Measurements from ENCODE around the gene ADAMTSL3.

Gene ADAMTSL3

DNA sequence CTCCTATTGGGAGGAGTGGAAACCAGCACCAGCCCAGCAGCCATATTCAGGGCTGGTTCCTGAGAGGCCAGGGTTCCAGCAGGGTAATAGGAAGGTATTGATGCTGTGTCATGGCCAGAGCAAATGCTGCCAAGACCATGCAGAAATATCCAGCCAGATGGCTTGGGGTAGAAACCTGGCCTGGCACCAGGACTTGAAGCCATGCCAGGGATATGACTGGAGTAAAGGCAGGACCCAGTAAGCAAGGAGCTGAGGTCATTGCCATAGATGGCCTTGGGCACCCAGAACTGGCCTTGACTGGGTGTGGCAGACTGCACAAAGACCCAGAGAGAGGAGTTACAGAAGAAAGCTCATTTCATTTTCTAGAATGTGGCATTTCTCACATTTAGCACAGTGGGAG, 324.1 kb downstream of the ADAMTSL3 start:
- no peak for DNase-seq (ENCODE audit: low spot score)

DNA sequence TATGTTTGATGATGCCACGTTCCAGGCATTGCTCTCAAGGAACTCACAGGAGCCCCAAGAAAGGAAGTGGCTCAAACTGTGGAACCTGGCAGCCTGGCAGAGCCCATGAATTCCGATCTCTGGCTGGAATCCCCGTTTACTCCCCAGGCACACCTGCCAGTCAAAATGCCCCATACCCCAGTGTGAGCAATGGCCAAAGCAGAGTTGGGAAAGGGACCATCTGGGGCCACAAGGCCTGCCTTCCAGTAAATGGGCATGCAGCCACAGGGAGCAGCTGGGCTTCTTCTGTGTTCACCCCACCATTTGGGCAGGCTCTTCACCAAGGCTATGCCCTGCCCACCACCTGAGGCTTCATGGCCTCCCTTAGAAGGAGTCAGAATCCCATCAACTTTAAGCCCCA, 324.7 kb downstream of the ADAMTSL3 start:
- no peak for DNase-seq (ENCODE audit: low spot score)

- no peak for DNase-seq (ENCODE audit: low spot score)
Measured at GRCh38 chr15:83980637-83981036, 326.7 kb downstream of the ADAMTSL3 start.

DNA sequence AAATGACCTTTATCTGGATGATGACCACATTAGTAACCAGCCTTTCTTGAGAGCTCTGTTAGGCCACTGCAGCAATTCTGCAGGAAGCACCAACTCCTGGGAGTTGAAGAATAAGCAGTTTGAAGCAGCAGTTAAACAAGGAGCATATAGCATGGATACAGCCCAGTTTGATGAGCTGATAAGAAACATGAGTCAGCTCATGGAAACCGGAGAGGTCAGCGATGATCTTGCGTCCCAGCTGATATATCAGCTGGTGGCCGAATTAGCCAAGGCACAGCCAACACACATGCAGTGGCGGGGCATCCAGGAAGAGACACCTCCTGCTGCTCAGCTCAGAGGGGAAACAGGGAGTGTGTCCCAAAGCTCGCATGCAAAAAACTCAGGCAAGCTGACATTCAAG, 328.8 kb downstream of the ADAMTSL3 start:
- DNase-seq (ENCODE audit: low spot score): no peak

DNA sequence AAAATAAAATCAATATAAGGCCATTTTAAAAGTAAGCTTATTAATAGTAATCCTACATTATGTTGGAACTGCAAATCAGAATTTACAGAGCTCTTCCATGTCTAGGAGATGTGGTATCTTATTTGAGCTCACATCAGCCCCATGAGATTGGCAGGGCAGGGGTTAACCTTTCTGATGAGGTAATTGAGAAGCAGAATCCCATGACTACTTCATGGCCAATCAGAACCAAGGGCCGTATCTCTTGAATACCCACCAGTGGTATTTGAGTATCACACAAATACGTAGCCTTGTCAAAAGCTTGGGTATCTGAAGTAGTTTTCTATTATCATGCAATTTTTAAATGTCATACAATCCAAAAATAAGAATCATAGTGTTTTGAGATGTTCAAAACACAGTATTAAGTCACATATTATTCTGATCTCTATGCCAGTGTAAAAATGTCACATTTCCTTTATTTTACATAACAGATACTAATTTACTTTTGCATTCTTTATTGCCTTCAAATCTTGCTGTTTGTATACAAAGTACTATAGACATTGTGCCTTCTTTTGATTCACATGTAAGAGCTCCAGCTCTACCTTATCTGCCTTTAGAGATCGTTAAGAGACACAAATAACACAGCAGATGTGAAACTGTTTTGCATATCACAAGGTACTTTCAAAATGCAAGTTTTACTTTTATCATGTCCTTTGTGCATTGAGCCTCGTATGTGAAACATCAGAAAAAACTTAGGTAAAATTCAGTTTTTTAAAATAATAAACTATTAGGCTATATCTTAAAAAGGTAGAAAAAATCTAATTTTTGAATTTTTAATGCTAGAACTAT, 329.9 kb downstream of the ADAMTSL3 start:
- DNase-seq (ENCODE audit: low spot score): no peak

DNA sequence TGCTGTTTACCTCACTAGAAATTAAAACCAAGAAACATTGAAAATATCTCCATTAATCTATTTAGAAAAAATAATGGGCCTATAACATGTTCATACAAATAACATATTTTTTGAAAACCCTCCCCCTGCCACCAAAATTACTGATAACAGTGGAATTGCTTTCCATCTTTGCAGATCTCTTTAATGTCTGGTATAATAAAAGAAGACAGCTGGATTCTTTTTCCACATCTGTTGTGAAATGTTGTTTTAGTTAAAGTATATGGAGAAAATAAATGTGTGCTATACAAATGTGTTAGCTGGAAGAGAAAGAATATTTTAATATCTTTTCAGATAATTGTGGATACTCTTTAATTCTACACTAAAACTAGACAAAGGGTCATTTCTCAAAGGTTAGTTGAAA, 330.7 kb downstream of the ADAMTSL3 start:
- no peak for DNase-seq (ENCODE audit: low spot score)

DNA sequence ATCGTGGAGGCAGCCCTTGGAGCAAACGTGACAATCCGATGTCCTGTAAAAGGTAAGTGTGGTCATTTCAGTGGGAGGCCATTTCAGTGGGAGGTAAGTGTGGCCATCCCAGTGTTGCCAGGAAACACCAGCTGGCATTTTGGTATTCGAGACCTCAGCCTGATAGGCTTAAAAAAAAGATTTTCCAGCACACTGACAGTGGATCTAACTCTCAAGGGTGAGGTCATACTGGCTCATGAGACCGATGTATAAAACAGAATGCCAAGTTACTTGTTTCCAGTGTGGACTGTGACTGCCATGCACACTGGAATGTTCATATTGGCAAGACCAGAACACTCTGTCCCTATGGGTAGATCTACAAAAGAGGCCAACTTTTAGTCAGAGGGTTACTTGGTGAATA, 337.2 kb downstream of the ADAMTSL3 start:
- no peak for DNase-seq (ENCODE audit: low spot score)

DNA sequence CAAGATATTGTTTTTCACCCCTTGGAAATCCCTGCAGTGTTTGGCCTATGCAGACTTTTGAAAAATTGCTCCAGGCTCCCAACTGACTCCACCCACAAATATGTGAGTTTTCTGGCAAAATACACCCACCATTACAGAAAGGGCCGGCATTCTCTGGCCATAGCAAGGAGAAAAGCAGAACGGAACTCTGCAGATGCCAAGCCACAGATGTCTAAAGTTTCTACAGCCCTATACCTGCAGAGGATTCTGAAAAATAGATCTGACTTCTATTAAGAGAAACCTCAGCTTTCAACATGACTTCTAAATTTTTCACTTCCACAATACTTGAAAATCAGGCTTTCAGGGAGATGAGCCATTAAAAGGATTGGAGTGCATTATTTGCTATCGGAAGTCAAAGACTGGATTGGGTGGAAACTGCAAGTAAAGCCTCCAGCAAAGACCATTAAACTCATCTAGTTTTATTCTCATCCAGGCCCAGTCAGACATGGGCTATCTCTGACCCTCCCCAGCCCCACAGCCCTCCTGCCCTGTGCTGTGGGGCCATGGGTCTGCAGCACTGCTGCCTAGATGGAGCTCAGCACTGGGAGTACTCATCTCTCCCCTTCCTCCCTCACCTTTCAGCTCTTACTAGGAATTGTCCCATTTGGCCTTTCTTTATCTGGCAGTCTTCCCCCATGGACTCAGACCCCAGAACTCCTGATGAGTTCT, 338.6 kb downstream of the ADAMTSL3 start:
- DNase-seq (ENCODE audit: low spot score): no peak

GRCh38 chr15:83993591-83993990, 339.7 kb downstream of the ADAMTSL3 start:
- DNase-seq (ENCODE audit: low spot score): no peak

- DNase-seq (ENCODE audit: low spot score): no peak
Measured at GRCh38 chr15:83998486-83998885, 344.6 kb downstream of the ADAMTSL3 start.

DNA sequence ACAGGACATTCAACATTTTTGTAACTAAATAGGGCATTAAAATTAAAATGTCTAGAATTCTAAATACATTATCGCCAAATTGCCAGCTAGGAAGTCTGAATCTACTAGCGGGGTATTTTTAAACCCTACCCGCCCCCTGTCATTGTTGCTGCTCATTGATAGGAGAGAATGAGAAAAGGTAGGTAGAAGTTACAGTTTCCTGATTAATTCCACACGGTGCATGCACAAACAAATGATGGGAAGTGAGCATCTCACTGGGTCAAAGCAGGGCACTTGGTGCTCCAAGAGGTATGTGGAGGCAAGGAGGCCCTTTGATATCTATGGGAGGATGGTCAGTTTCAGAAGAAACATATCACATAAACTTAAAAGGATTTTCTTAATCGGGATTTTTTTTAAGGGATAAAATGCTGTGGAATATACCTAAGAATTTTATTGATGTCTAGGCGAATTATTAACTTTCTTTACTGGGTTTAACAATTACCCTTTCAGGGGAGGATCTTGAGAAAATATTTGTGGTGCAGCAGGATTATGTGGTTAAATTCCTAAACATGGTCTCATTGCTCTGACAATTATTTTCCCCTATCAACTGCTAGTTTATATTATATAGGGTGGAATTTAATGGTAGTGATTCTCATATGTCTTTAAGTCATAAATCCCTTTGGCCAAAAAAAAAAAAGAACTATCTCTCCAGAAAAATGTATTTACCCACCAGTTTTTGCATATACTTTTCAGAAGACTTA, 345.6 kb downstream of the ADAMTSL3 start:
- DNase-seq (ENCODE audit: low spot score): peak; percentile 43

DNA sequence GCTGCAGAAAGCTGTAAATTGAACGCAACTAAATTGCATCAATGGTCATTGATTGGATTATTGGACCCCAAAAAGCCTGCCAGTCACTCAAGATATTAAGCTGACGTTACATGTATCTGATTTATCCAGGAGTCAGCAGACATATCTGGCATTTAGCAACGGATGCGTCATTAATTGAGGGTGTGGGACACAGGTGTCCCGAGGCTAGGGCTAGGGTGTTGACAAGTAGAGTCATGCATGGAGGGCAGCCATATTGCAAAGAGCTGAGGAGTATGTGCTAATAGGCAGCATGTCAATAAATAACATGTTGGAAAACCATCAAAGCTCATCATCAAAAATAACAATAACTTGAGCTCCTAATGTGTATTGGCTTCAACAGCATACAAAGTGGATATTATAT, 347.1 kb downstream of the ADAMTSL3 start:
- DNase-seq (ENCODE audit: low spot score): no peak

- no peak for DNase-seq (ENCODE audit: low spot score)
Measured at GRCh38 chr15:84001655-84002054, 347.7 kb downstream of the ADAMTSL3 start.

GRCh38 chr15:84003791-84004503, 350.0 kb downstream of the ADAMTSL3 start:
- DNase-seq (ENCODE audit: low spot score): no peak

- no peak for DNase-seq (ENCODE audit: low spot score)
Measured at GRCh38 chr15:84006421-84006820, 352.5 kb downstream of the ADAMTSL3 start.

GRCh38 chr15:84009616-84010015, 355.7 kb downstream of the ADAMTSL3 start:
- DNase-seq (ENCODE audit: low spot score): no peak

GRCh38 chr15:84010246-84010645, 356.3 kb downstream of the ADAMTSL3 start:
- DNase-seq (ENCODE audit: low spot score): no peak

DNA sequence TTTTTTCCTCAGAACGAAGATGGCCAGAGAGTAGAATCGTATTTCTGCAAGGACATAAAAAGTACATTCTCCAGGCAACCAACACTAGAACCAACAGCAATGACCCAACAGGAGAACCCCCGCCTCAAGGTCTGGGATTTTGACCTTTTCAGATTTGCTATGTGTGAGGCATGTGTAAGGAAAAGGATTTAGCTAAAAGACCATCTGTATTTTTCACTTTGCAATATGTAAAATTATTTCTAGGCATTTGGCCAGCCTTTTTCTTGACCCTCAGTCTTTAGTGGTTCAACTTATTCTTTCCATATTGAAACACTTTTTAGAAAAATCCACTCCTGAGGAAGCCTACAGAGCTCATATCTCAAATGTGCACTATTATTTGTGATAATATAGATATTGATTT, 362.4 kb downstream of the ADAMTSL3 start:
- DNase-seq (ENCODE audit: low spot score): no peak

DNA sequence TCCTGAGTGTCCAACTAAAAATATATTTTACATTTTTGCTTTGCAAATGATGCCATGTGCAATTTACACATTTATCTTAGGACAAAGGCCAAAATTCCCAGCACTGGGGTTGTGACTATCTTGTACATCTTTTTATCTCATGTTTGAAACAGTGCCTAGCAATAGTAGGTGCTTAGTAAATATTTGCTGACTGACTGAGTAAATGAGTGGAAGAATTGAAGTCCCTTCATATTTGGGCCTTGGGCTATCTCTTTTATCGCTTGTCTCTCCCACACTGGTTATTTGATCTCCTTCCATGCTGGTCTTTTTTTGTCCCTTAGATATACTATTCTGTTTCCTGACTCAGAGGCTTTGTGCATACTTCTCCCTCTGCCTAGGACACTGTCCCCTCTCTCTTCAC, 368.6 kb downstream of the ADAMTSL3 start:
- DNase-seq (ENCODE audit: low spot score): no peak

- DNase-seq (ENCODE audit: low spot score): no peak
Measured at GRCh38 chr15:84023636-84024035, 369.7 kb downstream of the ADAMTSL3 start.

GRCh38 chr15:84033793-84034553, 380.1 kb downstream of the ADAMTSL3 start:
- DNase-seq (ENCODE audit: low spot score): no peak

Data from LoVo (cell line).